ENCODE data around the gene CTXND1.

- no peak for TF ChIP-seq CTCF (IDR thresholded peaks at IDR 0.05)
- TF ChIP-seq POLR2A (IDR thresholded peaks at IDR 0.05) = no peak
Measured at GRCh38 chr15:80174017-80174746, 77.8 kb downstream of the CTXND1 start.
